ENCODE measurements around the gene M1AP.

Gene M1AP

GRCh38 chr2:74648009-74648443, at the start of gene M1AP:
M1AP (minus strand) TSS chr2:74648330; CDS start chr2:74640275, 8,055 bp downstream.
- DNase-seq = no peak

GRCh38 chr2:74696829-74697228, 48.7 kb upstream of the M1AP start:
- no peak for DNase-seq

- no peak for DNase-seq
Observed at GRCh38 chr2:74695663-74696062, 47.5 kb upstream of the M1AP start.

- DNase-seq = no peak
Observed at GRCh38 chr2:74694281-74694680, 46.2 kb upstream of the M1AP start.

GRCh38 chr2:74693668-74694067, 45.5 kb upstream of the M1AP start:
- DNase-seq = no peak

GRCh38 chr2:74693213-74693612, 45.1 kb upstream of the M1AP start:
- no peak for DNase-seq

- no peak for DNase-seq
Observed at GRCh38 chr2:74691929-74692328, 43.8 kb upstream of the M1AP start.

GRCh38 chr2:74690571-74690970, 42.4 kb upstream of the M1AP start:
- DNase-seq = peak; percentile 55

- no peak for DNase-seq
Observed at GRCh38 chr2:74689671-74690070, 41.5 kb upstream of the M1AP start.

GRCh38 chr2:74688881-74689280, 40.8 kb upstream of the M1AP start:
- DNase-seq = no peak

- no peak for DNase-seq
Observed at GRCh38 chr2:74685408-74685807, 37.3 kb upstream of the M1AP start.

GRCh38 chr2:74682501-74682900, 34.4 kb upstream of the M1AP start:
- peak; percentile 43 for DNase-seq

- DNase-seq = no peak
Observed at GRCh38 chr2:74679615-74680014, 31.5 kb upstream of the M1AP start.

GRCh38 chr2:74676331-74676730, 28.2 kb upstream of the M1AP start:
- DNase-seq = no peak

- no peak for DNase-seq
Observed at GRCh38 chr2:74675090-74675489, 27.0 kb upstream of the M1AP start.

- no peak for DNase-seq
Observed at GRCh38 chr2:74673826-74674528, 25.8 kb upstream of the M1AP start.

- DNase-seq = no peak
Observed at GRCh38 chr2:74671479-74671878, 23.3 kb upstream of the M1AP start.

GRCh38 chr2:74670263-74670662, 22.1 kb upstream of the M1AP start:
- DNase-seq = no peak

GRCh38 chr2:74668087-74668486, 20.0 kb upstream of the M1AP start:
- DNase-seq = no peak

GRCh38 chr2:74659462-74659861, 11.3 kb upstream of the M1AP start:
- no peak for DNase-seq

- no peak for DNase-seq
Observed at GRCh38 chr2:74658516-74658915, 10.4 kb upstream of the M1AP start.

- DNase-seq = no peak
Observed at GRCh38 chr2:74655579-74655978, 7.4 kb upstream of the M1AP start.

GRCh38 chr2:74653985-74654882, 6.1 kb upstream of the M1AP start, which contains the start of gene SEMA4F:
SEMA4F (plus strand) TSS chr2:74654247; CDS start chr2:74654377, 130 bp downstream.
- peak; percentile 92 for DNase-seq

GRCh38 chr2:74653589-74653984, 5.5 kb upstream of the M1AP start:
- no peak for DNase-seq

Data from GDM1 (cell line).